H54 (cell line): Measurements from ENCODE around the gene TSPAN1.

Experiments
- DNase-seq: peaks from one replicate; pipeline ENCODE4 v3.0.0; 2011; ENCODE audit warnings: low spot score, mixed read lengths; ENCODE audit not compliant: insufficient read length
- FAIRE-seq: peaks from 3 replicates; lab custom pipeline; 2011; peaks lifted over from hg19 to GRCh38; lab: Jason Lieb, UNC
- POLR2A ChIP-seq: IDR thresholded peaks from 2 replicates; pipeline ENCODE4 v1.6.1; 2011; ENCODE audit warnings: low read depth, mild to moderate bottlenecking, low read length

The TSPAN1 gene

DNA sequence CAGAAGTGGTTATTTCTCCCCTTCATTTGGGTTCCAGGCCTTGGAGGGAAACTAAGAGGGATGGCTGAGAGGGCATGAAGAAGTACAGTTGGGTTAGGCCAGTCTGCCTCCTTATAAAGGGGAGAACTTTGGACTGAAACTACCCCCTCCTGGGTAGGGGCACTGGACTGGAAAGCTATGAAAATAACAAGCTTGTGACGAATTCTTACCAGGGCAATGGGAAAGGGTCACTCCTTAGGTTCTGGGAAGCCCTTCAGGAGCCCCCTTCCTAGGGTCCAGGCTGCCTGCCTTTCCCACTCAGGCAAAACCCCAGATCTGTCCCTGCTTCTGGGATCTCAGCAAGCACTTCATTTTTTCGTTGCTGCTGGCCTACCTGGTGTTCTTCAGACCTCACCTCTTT, 11.2 kb downstream of the TSPAN1 start:
- no peak for TF ChIP-seq POLR2A
- FAIRE-seq (no peak), DNase-seq (no peak)

DNA sequence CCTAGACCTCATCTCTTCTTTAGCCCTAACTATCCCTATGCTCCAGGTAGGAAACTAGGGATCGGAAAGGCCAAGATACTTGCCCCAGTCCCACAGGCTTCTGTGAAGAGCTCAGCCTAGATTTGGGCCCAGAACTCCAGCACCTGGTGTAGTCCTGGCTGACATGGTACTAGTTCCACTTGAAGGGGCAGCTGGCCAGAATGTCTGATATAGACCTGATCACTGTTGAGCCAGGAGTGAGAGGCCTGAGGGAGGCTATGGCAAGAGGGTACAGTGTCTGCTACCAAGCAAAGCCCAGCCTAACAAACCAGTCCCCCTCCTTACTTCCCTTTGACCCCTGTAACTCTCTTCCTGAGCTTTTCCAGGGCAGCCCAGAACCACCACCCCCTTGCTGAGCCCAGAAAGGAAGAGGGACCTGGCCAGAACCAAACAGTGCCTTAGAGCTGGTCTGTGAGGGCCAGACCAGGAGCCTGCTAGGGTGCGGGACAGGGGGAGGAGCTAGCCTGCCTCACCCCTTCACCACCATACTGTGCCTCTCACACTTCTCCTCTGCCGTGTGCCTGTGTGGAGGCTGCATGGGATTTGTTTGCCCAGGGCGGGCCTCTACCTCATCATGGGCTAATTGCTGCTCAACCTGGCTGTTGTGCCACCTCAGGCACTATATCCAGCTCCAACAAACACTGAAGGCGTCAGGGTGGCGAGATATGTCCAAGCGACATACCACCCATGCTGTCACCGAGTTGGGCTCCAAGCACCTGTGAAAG, 12.4 kb downstream of the TSPAN1 start:
- DNase-seq (no peak), FAIRE-seq (no peak)
- TF ChIP-seq POLR2A = no peak

- DNase-seq (no peak), FAIRE-seq (no peak)
- no peak for TF ChIP-seq POLR2A
These were observed 13.6 kb downstream of the TSPAN1 start for GRCh38 chr1:46188295-46189030.

DNA sequence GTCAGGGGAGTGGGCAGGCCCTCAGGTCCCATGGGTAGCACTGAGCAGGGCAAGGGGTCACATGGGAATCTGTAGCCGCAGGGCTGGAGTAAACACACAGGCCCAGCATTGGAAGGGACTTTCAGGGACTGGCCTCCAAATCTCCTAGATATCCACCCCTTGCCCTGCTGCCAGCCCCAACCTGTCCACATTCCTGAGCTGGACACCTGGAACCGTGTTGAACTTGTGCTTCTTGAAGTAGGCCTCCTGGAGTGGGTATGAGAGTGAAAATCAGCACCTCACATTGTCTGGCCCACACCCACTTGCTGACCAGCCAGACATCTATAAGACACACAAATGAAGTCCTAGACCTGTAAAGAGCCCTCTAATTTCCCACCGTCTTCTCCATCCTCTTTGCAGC, 15.7 kb downstream of the TSPAN1 start:
- no peak for TF ChIP-seq POLR2A
- DNase-seq (no peak), FAIRE-seq (no peak)

DNA sequence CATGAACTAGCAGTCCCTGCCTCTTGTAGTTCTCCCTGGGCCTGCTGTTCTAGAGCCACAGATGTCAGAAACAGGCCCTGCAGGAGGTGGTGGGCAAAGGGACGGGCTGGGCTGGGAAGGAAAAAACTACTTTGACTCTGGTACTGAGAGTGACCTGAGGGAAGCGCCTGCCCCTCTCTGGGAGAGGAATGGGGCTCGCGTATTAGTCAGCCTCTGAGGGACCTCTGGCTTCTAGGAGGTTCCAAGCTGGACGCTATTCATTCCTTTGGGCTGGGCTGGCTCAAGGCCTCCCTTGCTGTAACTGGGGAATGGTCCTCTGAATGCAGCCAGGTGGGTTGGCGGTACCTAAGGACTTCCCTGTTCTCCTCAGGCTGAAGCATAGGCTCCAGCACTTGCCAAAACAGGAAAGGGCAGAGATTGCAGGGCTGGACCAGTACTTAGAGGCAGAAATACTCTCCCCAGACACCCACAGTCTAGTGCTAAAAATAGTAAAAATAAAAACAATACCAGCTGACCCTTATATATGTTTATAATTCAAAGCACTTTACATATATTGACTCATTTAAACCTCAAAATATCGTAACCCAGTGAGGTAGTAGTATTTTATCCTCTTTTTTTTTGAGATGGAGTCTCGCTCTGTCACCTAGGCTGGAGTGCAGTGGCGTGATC, 16.3 kb downstream of the TSPAN1 start:
- FAIRE-seq (no peak), DNase-seq (no peak)
- no peak for TF ChIP-seq POLR2A

DNA sequence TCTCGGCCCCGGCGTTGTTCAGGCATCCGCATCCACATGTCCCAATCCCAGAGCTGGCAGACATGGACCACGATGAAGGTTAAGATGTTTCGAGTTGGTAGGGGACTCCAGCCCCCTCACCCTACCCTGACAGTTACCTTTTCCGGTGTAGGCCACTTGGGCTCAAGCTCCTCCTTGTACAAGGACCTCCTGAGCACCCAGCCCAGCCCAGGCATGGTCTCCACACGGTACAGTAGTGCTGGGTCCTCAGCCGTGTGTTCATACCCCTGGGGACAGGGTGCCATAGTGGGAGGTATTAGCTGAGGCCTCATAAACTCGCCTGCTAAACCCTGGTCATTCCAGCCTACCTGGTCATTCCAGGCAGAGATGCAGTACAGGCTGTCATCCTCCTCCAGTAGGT, 17.3 kb downstream of the TSPAN1 start:
- DNase-seq (no peak), FAIRE-seq (no peak)
- no peak for TF ChIP-seq POLR2A

DNA sequence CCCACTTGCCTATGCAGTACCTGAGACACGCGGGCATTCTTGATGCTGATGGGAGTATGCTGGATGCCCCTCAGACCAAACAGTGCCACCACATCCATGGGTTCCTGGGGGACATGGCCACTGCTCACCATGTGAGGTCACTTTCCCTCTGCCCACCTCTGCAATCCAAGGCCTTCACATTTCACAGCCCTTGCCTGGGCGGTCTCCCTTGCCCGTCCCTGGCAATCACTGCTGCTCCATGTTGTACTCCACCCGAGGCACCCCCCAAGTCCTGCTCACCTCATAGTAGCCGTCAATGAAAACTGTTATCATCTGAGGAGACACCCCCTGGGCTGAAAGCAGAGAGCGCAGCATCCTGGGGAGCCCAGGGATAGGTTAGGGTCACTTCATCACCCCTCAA, 18.4 kb downstream of the TSPAN1 start:
- FAIRE-seq (no peak), DNase-seq (no peak)
- no peak for TF ChIP-seq POLR2A

GRCh38 chr1:46193984-46194570, 19.2 kb downstream of the TSPAN1 start:
- no peak for FAIRE-seq
- no peak for DNase-seq
- no peak for TF ChIP-seq POLR2A

DNA sequence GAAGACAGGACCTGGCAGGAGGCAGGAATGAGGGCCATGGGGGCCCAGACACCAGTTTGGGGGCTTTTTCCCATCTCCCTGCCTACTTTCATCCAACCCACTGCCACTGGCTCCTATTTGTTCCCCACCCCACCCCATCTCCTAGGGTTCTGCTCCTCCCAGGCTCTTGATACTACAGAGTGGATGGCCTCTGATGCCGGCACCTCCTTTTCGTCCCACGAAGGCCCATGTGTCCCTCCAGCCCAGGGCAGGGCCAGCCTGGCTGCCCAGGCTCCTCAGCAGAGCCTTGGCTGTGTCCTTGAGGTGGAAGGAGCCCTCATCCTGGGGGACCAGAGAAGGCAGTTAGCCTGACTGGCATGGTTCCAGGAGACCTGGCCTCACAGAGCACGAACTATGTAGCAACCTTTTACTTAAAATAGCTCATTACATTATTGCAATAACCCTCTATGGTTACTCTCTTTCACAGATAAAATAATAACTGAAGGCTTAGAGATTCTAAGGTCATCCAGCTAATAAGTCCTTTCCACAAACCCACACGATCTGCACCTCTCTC, 19.8 kb downstream of the TSPAN1 start:
- no peak for FAIRE-seq
- no peak for DNase-seq
- TF ChIP-seq POLR2A = no peak

DNA sequence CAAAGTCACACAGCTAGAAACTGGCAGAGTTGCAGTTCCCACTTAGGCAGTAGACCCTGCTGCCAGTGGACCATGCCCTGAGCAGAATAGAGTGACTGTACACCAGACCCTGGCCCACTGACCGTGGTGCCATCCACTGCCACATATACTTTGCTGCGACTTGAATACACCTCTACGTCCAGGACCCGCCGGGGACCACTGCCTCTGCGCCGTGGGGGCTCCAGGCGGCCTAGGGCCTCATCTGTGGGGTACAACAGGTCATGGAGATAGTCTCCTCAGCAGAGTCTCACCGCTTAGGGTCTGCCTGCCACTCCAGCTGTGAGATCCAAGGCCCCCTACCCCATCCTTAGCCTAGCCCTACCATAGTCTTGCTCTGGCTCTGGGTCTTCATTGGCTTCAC, 21.7 kb downstream of the TSPAN1 start:
- TF ChIP-seq POLR2A = no peak
- DNase-seq (no peak), FAIRE-seq (no peak)

DNA sequence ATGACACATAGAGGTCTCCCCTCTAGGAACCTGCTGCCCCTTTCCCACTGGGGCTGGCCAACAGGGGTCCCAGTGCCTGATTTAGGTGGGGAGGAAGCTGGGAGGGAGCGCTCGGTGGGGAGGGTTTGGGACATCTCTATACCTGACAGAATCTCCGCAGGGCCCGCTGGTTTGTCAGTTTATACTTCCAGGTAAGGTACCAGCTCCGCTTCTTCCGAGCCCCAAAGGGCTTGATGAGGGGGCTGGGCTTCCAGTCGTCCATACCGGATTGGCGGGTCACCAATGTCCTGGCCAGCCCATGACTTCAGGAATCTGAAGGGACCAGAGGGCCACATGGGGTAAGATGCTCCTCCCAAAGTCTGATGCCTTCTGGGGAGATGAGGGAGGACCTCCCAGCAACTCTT, 22.7 kb downstream of the TSPAN1 start:
- no peak for FAIRE-seq
- TF ChIP-seq POLR2A = no peak
- no peak for DNase-seq

DNA sequence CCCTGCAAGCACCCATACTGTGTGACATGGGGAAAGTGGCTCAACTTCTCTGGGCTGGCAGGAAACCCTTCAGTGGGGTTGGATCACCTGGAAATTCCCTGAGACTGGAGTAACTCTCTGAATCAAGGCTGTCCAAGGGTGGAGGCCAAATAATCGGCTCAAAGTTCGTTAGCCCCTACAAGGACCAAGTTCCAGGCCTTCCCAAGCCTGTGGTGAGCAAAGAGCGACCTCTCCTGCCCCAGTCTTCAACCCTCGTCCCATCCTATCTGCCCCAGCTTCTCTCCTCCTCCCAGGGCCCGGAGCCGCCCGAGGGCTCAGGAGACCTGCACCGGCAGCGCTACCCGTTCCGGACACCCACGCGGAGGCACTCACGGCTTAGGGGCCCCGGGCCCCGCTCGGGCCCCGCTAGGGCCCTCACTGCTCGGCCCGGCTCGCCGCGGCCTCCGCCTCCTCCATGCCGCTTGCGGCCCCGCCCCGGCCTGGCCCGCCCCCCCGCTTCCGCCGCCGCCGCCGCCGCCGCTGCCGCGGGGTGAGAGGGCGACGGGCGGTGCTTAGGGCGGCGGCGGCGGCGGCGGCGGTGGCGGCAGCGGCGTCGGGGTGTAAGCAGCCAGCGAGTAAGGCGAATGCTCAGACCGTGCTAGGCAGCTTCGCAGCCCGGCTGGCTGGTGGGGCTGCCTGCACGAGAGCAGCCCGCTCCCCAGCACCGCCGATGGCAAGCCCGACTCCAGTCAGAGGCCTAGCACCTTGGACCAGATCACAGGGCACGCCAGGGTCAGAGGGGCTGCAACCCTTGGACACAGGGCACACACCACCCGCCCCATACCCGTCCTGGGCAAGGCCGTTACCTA, 23.3 kb downstream of the TSPAN1 start, which contains the start of gene POMGNT1:
Gene POMGNT1, minus strand, starts transcription at position 471 of the 848 bp plus-strand sequence. CDS start 613 bp downstream, outside the sequence.
- FAIRE-seq (no peak), DNase-seq (peak; percentile 83)
- TF ChIP-seq POLR2A = peak; percentile 70
